H9 (cell line): Measurements from ENCODE around the gene DLL4. TPM values are rescaled to one million over a fixed set of nuclear protein-coding genes. Genes with fewer than 3 reads are reported as not detected.
A peak's percentile ranks its signal among the peaks of the same experiment; 100 is the strongest.

Experiments
- DNase-seq: peaks from one replicate; pipeline ENCODE4 v3.0.0-alpha.2; 2017
- H2AFZ ChIP-seq: one replicate; pipeline ENCODE4 v1.6.1; 2013; ENCODE audit warnings: mild to moderate bottlenecking, low read length, control low read depth, moderate library complexity
- H2AK5ac ChIP-seq: 2 replicates; pipeline ENCODE4 v1.6.1; 2013; ENCODE audit warnings: low read length, control low read depth, mixed read lengths; ENCODE audit not compliant: insufficient read length
- H2BK120ac ChIP-seq: one replicate; pipeline ENCODE4 v1.6.1; 2013; ENCODE audit warnings: low read depth, mild to moderate bottlenecking, low read length, control low read depth, inconsistent platforms; ENCODE audit not compliant: poor library complexity, severe bottlenecking
- H2BK12ac ChIP-seq: 2 replicates; pipeline ENCODE4 v1.6.1; 2013; ENCODE audit warnings: low read length, control low read depth, mixed read lengths, low read depth; ENCODE audit not compliant: insufficient read length
- H2BK15ac ChIP-seq: 2 replicates; pipeline ENCODE4 v1.6.1; 2013; ENCODE audit warnings: low read depth, low read length, control low read depth
- H2BK20ac ChIP-seq: one replicate; pipeline ENCODE4 v1.6.1; 2013; ENCODE audit warnings: low read depth, mild to moderate bottlenecking, low read length, control low read depth, inconsistent platforms; ENCODE audit not compliant: poor library complexity, severe bottlenecking
- H2BK5ac ChIP-seq: 2 replicates; pipeline ENCODE4 v1.6.1; 2013; ENCODE audit warnings: low read length, control low read depth, mixed read lengths; ENCODE audit not compliant: insufficient read length
- H3K14ac ChIP-seq: 2 replicates; pipeline ENCODE4 v1.6.1; 2013; ENCODE audit warnings: low read length, control low read depth; ENCODE audit not compliant: insufficient read depth
- H3K18ac ChIP-seq: 2 replicates; pipeline ENCODE4 v1.6.1; 2013; ENCODE audit warnings: low read depth, mild to moderate bottlenecking, mixed read lengths, low read length, control low read depth; ENCODE audit not compliant: insufficient read length
- H3K23ac ChIP-seq: 2 replicates; pipeline ENCODE4 v1.6.1; 2013; ENCODE audit warnings: low read length, control low read depth, mixed read lengths, low read depth; ENCODE audit not compliant: insufficient read length
- H3K23me2 ChIP-seq: 2 replicates; pipeline ENCODE4 v1.6.1; 2013; ENCODE audit warnings: low read depth, mild to moderate bottlenecking, mixed read lengths, low read length, control low read depth; ENCODE audit not compliant: insufficient read length, poor library complexity, severe bottlenecking
- H3K27ac ChIP-seq: 2 replicates; pipeline ENCODE4 v1.5.1; 2013; ENCODE audit warnings: low read length, control low read depth, mixed read lengths, low read depth; ENCODE audit not compliant: insufficient read length
- H3K27me3 ChIP-seq: 2 replicates; pipeline ENCODE4 v1.6.1; 2013; ENCODE audit warnings: low read length, control low read depth, inconsistent platforms; ENCODE audit not compliant: insufficient read depth
- H3K4ac ChIP-seq: 2 replicates; pipeline ENCODE4 v1.6.1; 2013; ENCODE audit warnings: low read depth, mild to moderate bottlenecking, control low read depth, inconsistent platforms, low read length, moderate library complexity
- H3K4me1 ChIP-seq: 2 replicates; pipeline ENCODE4 v1.6.1; 2013; ENCODE audit warnings: low read length, control low read depth, inconsistent platforms; ENCODE audit not compliant: insufficient read depth
- H3K4me2 ChIP-seq: 2 replicates; pipeline ENCODE4 v1.6.1; 2013; ENCODE audit warnings: low read length, control low read depth, mixed read lengths; ENCODE audit not compliant: insufficient read length, insufficient read depth
- H3K56ac ChIP-seq: 2 replicates; pipeline ENCODE4 v1.6.1; 2013; ENCODE audit warnings: low read depth, mild to moderate bottlenecking, mixed read lengths, low read length, control low read depth; ENCODE audit not compliant: insufficient read length
- H3K79me1 ChIP-seq: 2 replicates; pipeline ENCODE4 v1.6.1; 2013; ENCODE audit warnings: low read depth, mild to moderate bottlenecking, moderate library complexity, low read length, control low read depth, inconsistent platforms; ENCODE audit not compliant: insufficient read depth, poor library complexity, severe bottlenecking
- H3K79me2 ChIP-seq: 2 replicates; pipeline ENCODE4 v1.6.1; 2013; ENCODE audit warnings: low read length, control low read depth, inconsistent platforms; ENCODE audit not compliant: insufficient read depth
- H3K9ac ChIP-seq: 2 replicates; pipeline ENCODE4 v1.6.1; 2013; ENCODE audit warnings: low read length, control low read depth, mixed read lengths; ENCODE audit not compliant: insufficient read length; ENCODE audit errors: extremely low read depth
- H3K9me3 ChIP-seq: one replicate; pipeline ENCODE4 v1.6.1; 2013; ENCODE audit warnings: low read depth, low read length, inconsistent platforms; ENCODE audit not compliant: control insufficient read depth
- H3T11ph ChIP-seq: one replicate; pipeline ENCODE4 v1.6.1; 2013; ENCODE audit warnings: mild to moderate bottlenecking, low read length, control low read depth, inconsistent platforms
- H4K20me1 ChIP-seq: one replicate; pipeline ENCODE4 v1.6.1; 2013; ENCODE audit not compliant: control insufficient read depth, insufficient read length, insufficient read depth
- H4K5ac ChIP-seq: 2 replicates; pipeline ENCODE4 v1.6.1; 2013; ENCODE audit warnings: low read depth, mild to moderate bottlenecking, mixed read lengths, low read length, control low read depth; ENCODE audit not compliant: insufficient read length
- H4K8ac ChIP-seq: replicated peaks from 2 replicates; pipeline ENCODE4 v1.6.1; 2013; ENCODE audit warnings: low read length, control low read depth, mixed read lengths, low read depth; ENCODE audit not compliant: insufficient read length
- H4K91ac ChIP-seq: 2 replicates; pipeline ENCODE4 v1.6.1; 2013; ENCODE audit warnings: low read depth, mild to moderate bottlenecking, moderate library complexity, mixed read lengths, low read length, control low read depth; ENCODE audit not compliant: insufficient read length
- H3K27ac Mint-ChIP-seq, 3 experiments: 2 replicates in 2 of 3; 3 replicates in 1 of 3; pipeline ENCODE4 v1.8.0; 2020 to 2021; ENCODE audit warnings: mixed read lengths in 3 of 3, mild to moderate bottlenecking in 1 of 3, moderate library complexity in 1 of 3
- H3K27me3 Mint-ChIP-seq: 2 replicates; pipeline ENCODE4 v1.8.0; 2021; ENCODE audit warnings: low read depth, mild to moderate bottlenecking, moderate library complexity, mixed read lengths
- H3K36me3 Mint-ChIP-seq, 3 experiments: 2 replicates in 2 of 3; 3 replicates in 1 of 3; pipeline ENCODE4 v1.8.0; 2020 to 2021; ENCODE audit warnings: low read depth in 3 of 3, mixed read lengths in 3 of 3; ENCODE audit not compliant: insufficient read depth in 1 of 3
- H3K4me1 Mint-ChIP-seq, 2 experiments: 2 replicates each; pipeline ENCODE4 v1.8.0; 2020; ENCODE audit warnings: mixed read lengths in 2 of 2
- H3K4me3 Mint-ChIP-seq, 2 experiments: 2 replicates in 1 of 2; 3 replicates in 1 of 2; pipeline ENCODE4 v1.8.0; 2020 to 2021; ENCODE audit warnings: mild to moderate bottlenecking in 2 of 2, mixed read lengths in 2 of 2, moderate library complexity in 1 of 2
- H3K9me3 Mint-ChIP-seq, 2 experiments: 2 replicates in 1 of 2; 3 replicates in 1 of 2; pipeline ENCODE4 v1.8.0; 2020; ENCODE audit warnings: mild to moderate bottlenecking in 2 of 2, mixed read lengths in 2 of 2, moderate library complexity in 1 of 2
- WGBS: extraction: QIAGEN DNeasy Blood & Tissue Kit; methylation state at CpG from one replicate; pipeline ENCODE4 v1.1.7; 2013; ENCODE audit warnings: missing lambda C conversion rate, low lambda C conversion rate, mixed read lengths; ENCODE audit not compliant: insufficient read length; ENCODE audit errors: extremely low coverage; 5-methylcytosine and 5-hydroxymethylcytosine counted together
- total RNA-seq: library from RNA; stranded (reverse); gene quantifications from 2 replicates; pipeline ENCODE4 v1.2.1, GENCODE V29; 2021
- TF ChIP-seq, protein P1 (sequence below): fragments of 200-600 bp; sonication (generic); conservative IDR thresholded peaks from 3 replicates; pipeline ENCODE4 v1.8.0; 2021; ENCODE audit warnings: antibody characterized with exemption, mild to moderate bottlenecking

The DLL4 gene
- total RNA-seq, 1 experiment from 2014 or later, result 0.28 TPM

- no peaks in the 10 kb centered on the region for H3K27me3 ChIP-seq
- H2AK5ac ChIP-seq, result no peak overlapping the region
- H2BK15ac ChIP-seq, result no peak overlapping the region
- H2BK5ac ChIP-seq, result no peak overlapping the region
- H4K91ac ChIP-seq, result no peak overlapping the region
- H4K8ac ChIP-seq, result no peak overlapping the region
- Mint-ChIP-seq H3K4me3 (no peak overlapping the region), H3K4me1 (peaks cover 40 to 51% of the 10 kb centered on the region in 2 experiments), H3K27ac (peak overlapping the region in 2 of 3 experiments; percentile 43 to 81; a peak in 3 of 7 replicates), H3K27me3 (peaks cover 1% of the 10 kb centered on the region), H3K36me3 (peaks cover 18 to 39% (median 37%) of the 10 kb centered on the region in 3 experiments), H3K9me3 (peaks cover under 1 to 2% of the 10 kb centered on the region in 2 experiments; a peak in 2 of 5 replicates)
- no peak overlapping the region for H2BK120ac ChIP-seq
- H3T11ph ChIP-seq, result no peak overlapping the region
- no peaks in the 10 kb centered on the region for H3K9me3 ChIP-seq
- H4K5ac ChIP-seq, result no peak overlapping the region
- no peak overlapping the region for H2BK12ac ChIP-seq
- DNase-seq, result no peak
- no peaks in the 10 kb centered on the region for H4K20me1 ChIP-seq
- H3K79me2 ChIP-seq, result no peaks in the 10 kb centered on the region; the same call in 1 of the 2 replicates
- no peak overlapping the region for H3K18ac ChIP-seq
- no peaks in the 10 kb centered on the region for H3K79me1 ChIP-seq
- no CpG with 5 or more reads among the region's 6 CpGs for WGBS
- TF ChIP-seq, protein P1, sequence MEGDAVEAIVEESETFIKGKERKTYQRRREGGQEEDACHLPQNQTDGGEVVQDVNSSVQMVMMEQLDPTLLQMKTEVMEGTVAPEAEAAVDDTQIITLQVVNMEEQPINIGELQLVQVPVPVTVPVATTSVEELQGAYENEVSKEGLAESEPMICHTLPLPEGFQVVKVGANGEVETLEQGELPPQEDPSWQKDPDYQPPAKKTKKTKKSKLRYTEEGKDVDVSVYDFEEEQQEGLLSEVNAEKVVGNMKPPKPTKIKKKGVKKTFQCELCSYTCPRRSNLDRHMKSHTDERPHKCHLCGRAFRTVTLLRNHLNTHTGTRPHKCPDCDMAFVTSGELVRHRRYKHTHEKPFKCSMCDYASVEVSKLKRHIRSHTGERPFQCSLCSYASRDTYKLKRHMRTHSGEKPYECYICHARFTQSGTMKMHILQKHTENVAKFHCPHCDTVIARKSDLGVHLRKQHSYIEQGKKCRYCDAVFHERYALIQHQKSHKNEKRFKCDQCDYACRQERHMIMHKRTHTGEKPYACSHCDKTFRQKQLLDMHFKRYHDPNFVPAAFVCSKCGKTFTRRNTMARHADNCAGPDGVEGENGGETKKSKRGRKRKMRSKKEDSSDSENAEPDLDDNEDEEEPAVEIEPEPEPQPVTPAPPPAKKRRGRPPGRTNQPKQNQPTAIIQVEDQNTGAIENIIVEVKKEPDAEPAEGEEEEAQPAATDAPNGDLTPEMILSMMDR, result no peak
- H3K4me1 ChIP-seq, result peaks cover 3% of the 10 kb centered on the region; the same call in 1 of the 2 replicates
- peaks cover 9% of the 10 kb centered on the region for H3K23me2 ChIP-seq
- H2BK20ac ChIP-seq, result no peak overlapping the region
- H3K4me2 ChIP-seq, result no peak overlapping the region
- H3K27ac ChIP-seq, result no peak overlapping the region
- no peak overlapping the region for H3K9ac ChIP-seq
- H3K14ac ChIP-seq, result no peak overlapping the region; the same call in 1 of the 2 replicates
- no peak overlapping the region for H3K56ac ChIP-seq
- no peak overlapping the region for H3K23ac ChIP-seq
- H2AFZ ChIP-seq, result no peak overlapping the region
- H3K4ac ChIP-seq, result no peak overlapping the region
These were observed 29.0 kb downstream of the DLL4 start for GRCh38 chr15:40958146-40958545.
